OCI-LY3 (cell line): ENCODE measurements around the gene KCNN3.

ENCODE experiments used
- H2AFZ ChIP-seq: fragments of 200-600, 300-600 bp; shearing (Covaris generic); 2 replicates; pipeline ENCODE4 v1.6.0; 2014; ENCODE audit warnings: antibody characterized with exemption, low read depth, low read length
- H3K27ac ChIP-seq: fragments of 200-600, 300-600 bp; sonication (generic); 2 replicates; pipeline ENCODE4 v1.5.1; 2014; ENCODE audit warnings: mild to moderate bottlenecking, low read length, moderate library complexity, mixed read lengths
- H3K27me3 ChIP-seq: fragments of 200-600, 300-600 bp; sonication (generic); 2 replicates; pipeline ENCODE4 v1.6.1; 2014; ENCODE audit warnings: low read depth, low read length, mixed read lengths
- H3K36me3 ChIP-seq: fragments of 200-600, 300-600 bp; sonication (generic); replicated peaks from 2 replicates; pipeline ENCODE3; 2014; ENCODE audit warnings: low read depth, low read length, mixed read lengths
- H3K4me1 ChIP-seq: fragments of 300-600, 200-600 bp; sonication (generic); 2 replicates; pipeline ENCODE4 v1.6.1; 2014; ENCODE audit warnings: low read length, mixed read lengths
- H3K4me2 ChIP-seq: fragments of 200-600, 300-600 bp; sonication (generic); 2 replicates; pipeline ENCODE4 v1.6.1; 2014; ENCODE audit warnings: low read length, mixed read lengths
- H3K4me3 ChIP-seq: fragments of 300-600, 200-600 bp; sonication (generic); 2 replicates; pipeline ENCODE4 v1.5.1; 2014; ENCODE audit warnings: antibody characterized with exemption, mild to moderate bottlenecking, low read length, moderate library complexity
- H3K79me2 ChIP-seq: fragments of 300-600, 200-600 bp; shearing (Covaris generic); 2 replicates; pipeline ENCODE4 v1.6.1; 2014; ENCODE audit warnings: mild to moderate bottlenecking, low read length, mixed read lengths
- H3K9ac ChIP-seq: fragments of 300-600, 200-600 bp; shearing (Covaris generic); 2 replicates; pipeline ENCODE4 v1.6.0; 2014; ENCODE audit warnings: mild to moderate bottlenecking, low read length, moderate library complexity
- H3K9me3 ChIP-seq: fragments of 200-600, 300-600 bp; shearing (Covaris generic); 2 replicates; pipeline ENCODE4 v1.6.1; 2014; ENCODE audit warnings: low read length, mixed read lengths; ENCODE audit not compliant: insufficient read depth
- H4K20me1 ChIP-seq: fragments of 200-600, 300-600 bp; sonication (generic); 2 replicates; pipeline ENCODE4 v1.6.1; 2016; ENCODE audit warnings: low read length, mixed read lengths; ENCODE audit not compliant: insufficient read depth
- CTCF ChIP-seq: fragments of 200-600, 300-600 bp; sonication (generic); IDR thresholded peaks from 2 replicates; pipeline ENCODE4 v1.5.1; 2014; ENCODE audit warnings: antibody characterized with exemption, low read length, low read depth
- EZH2phosphoT487 ChIP-seq: fragments of 200-600 bp; shearing (Covaris generic); IDR thresholded peaks from 2 replicates; pipeline ENCODE4 v1.6.1; 2018; ENCODE audit warnings: antibody characterized with exemption, mixed run types, low read depth

The KCNN3 gene

GRCh38 chr1:154884869-154885701 is 15.0 kb upstream of the KCNN3 start:
- H3K27me3 ChIP-seq, result no peaks in the 10 kb centered on the region
- H4K20me1 ChIP-seq, result no peaks in the 10 kb centered on the region
- no peak overlapping the region for H3K9ac ChIP-seq
- no peak overlapping the region for H3K4me3 ChIP-seq
- H3K36me3 ChIP-seq, result no peaks in the 10 kb centered on the region
- no peak overlapping the region for H2AFZ ChIP-seq
- no peak overlapping the region for H3K4me2 ChIP-seq
- H3K79me2 ChIP-seq, result no peaks in the 10 kb centered on the region
- no peaks in the 10 kb centered on the region for H3K9me3 ChIP-seq
- peaks cover 6% of the 10 kb centered on the region; the same call in 1 of the 2 replicates for H3K4me1 ChIP-seq
- no peak overlapping the region for H3K27ac ChIP-seq
- no peak for TF ChIP-seq CTCF
- TF ChIP-seq EZH2phosphoT487, result no peak

- Histone ChIP-seq H3K9ac (no peak overlapping the region), H3K79me2 (no peaks in the 10 kb centered on the region), H3K4me3 (no peak overlapping the region), H3K36me3 (no peaks in the 10 kb centered on the region), H3K9me3 (no peaks in the 10 kb centered on the region), H2AFZ (no peak overlapping the region), H3K4me1 (peaks cover 6% of the 10 kb centered on the region; the same call in 1 of the 2 replicates), H4K20me1 (no peaks in the 10 kb centered on the region), H3K27me3 (no peaks in the 10 kb centered on the region), H3K27ac (no peak overlapping the region), H3K4me2 (no peak overlapping the region)
- no peak for TF ChIP-seq CTCF
- no peak for TF ChIP-seq EZH2phosphoT487
These were observed 14.1 kb upstream of the KCNN3 start for GRCh38 chr1:154883919-154884868.

GRCh38 chr1:154881820-154882535 is 11.9 kb upstream of the KCNN3 start:
- no peak overlapping the region for H3K27ac ChIP-seq
- no peaks in the 10 kb centered on the region for H3K79me2 ChIP-seq
- H3K27me3 ChIP-seq, result no peaks in the 10 kb centered on the region
- TF ChIP-seq EZH2phosphoT487 (no peak), CTCF (no peak)
- no peak overlapping the region for H3K4me2 ChIP-seq
- peaks cover 8% of the 10 kb centered on the region; the same call in 1 of the 2 replicates for H3K4me1 ChIP-seq
- H3K36me3 ChIP-seq, result no peaks in the 10 kb centered on the region
- H4K20me1 ChIP-seq, result no peaks in the 10 kb centered on the region
- H3K4me3 ChIP-seq, result no peak overlapping the region
- no peaks in the 10 kb centered on the region for H3K9me3 ChIP-seq
- H2AFZ ChIP-seq, result no peak overlapping the region
- no peak overlapping the region for H3K9ac ChIP-seq
